K562 (cell line): ENCODE data around the gene MARK3. TPM values are rescaled to one million over a fixed set of nuclear protein-coding genes. Genes with fewer than 3 reads are reported as not detected.

Source experiments
- COPS2 ChIP-seq: fragments of 450-650 bp; conservative IDR thresholded peaks from 2 replicates; pipeline ENCODE4 v1.6.1; 2016; ENCODE audit warnings: mild to moderate bottlenecking, moderate library complexity
- DNMT1 ChIP-seq: fragments of 450-650 bp; IDR thresholded peaks from 2 replicates; pipeline ENCODE4 v1.6.1; 2016; ENCODE audit warnings: antibody characterized with exemption, mild to moderate bottlenecking
- HDAC3 ChIP-seq: fragments of 450-650 bp; IDR thresholded peaks from 2 replicates; pipeline ENCODE4 v1.6.1; 2018; ENCODE audit warnings: borderline replicate concordance, mild to moderate bottlenecking, moderate library complexity; ENCODE audit not compliant: partially characterized antibody
- KDM4B ChIP-seq, 2 experiments: fragments of 450-650 bp in 1 of 2; sonication (generic) in 1 of 2; IDR thresholded peaks; 2 replicates each; pipeline ENCODE4 v1.6.1; 2016 to 2017; ENCODE audit warnings: borderline replicate concordance in 2 of 2, antibody characterized with exemption in 1 of 2, low read depth in 1 of 2, mild to moderate bottlenecking in 1 of 2
- POLR2H ChIP-seq: IDR thresholded peaks from 2 replicates; pipeline ENCODE4 v1.6.1; 2016; ENCODE audit warnings: missing genetic modification characterization, low read depth, mild to moderate bottlenecking, control low read depth, missing compliant biosample characterization, moderate library complexity
- PTBP1 ChIP-seq: fragments of 200-400 bp; formaldehyde crosslinking; IDR thresholded peaks from 2 replicates; pipeline ENCODE4 v1.6.1; 2017; ENCODE audit warnings: low read depth, low read length
- TRIM28 ChIP-seq: fragments of 450-650 bp; IDR thresholded peaks from 2 replicates; pipeline ENCODE4 v1.6.1; 2017
- ZNF316 ChIP-seq: fragments of 450-650 bp; IDR thresholded peaks from 2 replicates; pipeline ENCODE4 v1.6.1; 2016
- polyA plus RNA-seq, 8 experiments: library from polyadenylated mRNA; depleted of rRNA in 4 of 8; stranded (reverse) in 5 of 8; unstranded in 3 of 8; fragments of >200 nt; fragmentation: Nextera tagmentation in 2 of 8; fragmentation: Illumina TruSeq in 1 of 8; extraction: Ambion mirVana in 2 of 8; extraction: Trizol in 1 of 8; gene quantifications; 2 replicates each; pipeline versions ENCODE4 v1.2.1 to v1.2.3, GENCODE V29; 2011 to 2014; ENCODE audit warnings: inconsistent platforms in 1 of 8, missing spikeins in 1 of 8
- total RNA-seq, 7 experiments: library from RNA; depleted of rRNA in 6 of 7; stranded (reverse); fragments of >200 nt in 6 of 7; fragmentation: Illumina TruSeq in 2 of 7; extraction: Trizol in 2 of 7; gene quantifications; 2 replicates each; pipeline versions ENCODE4 v1.2.1 to v1.2.3, GENCODE V29; 2011 to 2021; ENCODE audit warnings: low replicate concordance in 1 of 7
- TF ChIP-seq, protein P1 (sequence below): fragments of 200-600 bp; sonication (generic); IDR thresholded peaks from one replicate; pipeline ENCODE4 v1.6.1; 2012; ENCODE audit warnings: mild to moderate bottlenecking, low read depth, low read length, inconsistent platforms

The MARK3 gene
- total and polyA plus RNA-seq, 9 of the 15 experiments (the other 6 are each of a cell fraction or from before 2014, with no cell fraction given), result 10.1 to 68.7 (median 56.3) TPM

GRCh38 chr14:103539056-103539825 lies 154.0 kb downstream of the MARK3 start (continued):
- no peak for TF ChIP-seq HDAC3
- TF ChIP-seq ZNF316, result no peak
- TF ChIP-seq PTBP1, result no peak
- no peak for TF ChIP-seq POLR2H (tag)
- no peak for TF ChIP-seq COPS2
- TF ChIP-seq, protein P1, sequence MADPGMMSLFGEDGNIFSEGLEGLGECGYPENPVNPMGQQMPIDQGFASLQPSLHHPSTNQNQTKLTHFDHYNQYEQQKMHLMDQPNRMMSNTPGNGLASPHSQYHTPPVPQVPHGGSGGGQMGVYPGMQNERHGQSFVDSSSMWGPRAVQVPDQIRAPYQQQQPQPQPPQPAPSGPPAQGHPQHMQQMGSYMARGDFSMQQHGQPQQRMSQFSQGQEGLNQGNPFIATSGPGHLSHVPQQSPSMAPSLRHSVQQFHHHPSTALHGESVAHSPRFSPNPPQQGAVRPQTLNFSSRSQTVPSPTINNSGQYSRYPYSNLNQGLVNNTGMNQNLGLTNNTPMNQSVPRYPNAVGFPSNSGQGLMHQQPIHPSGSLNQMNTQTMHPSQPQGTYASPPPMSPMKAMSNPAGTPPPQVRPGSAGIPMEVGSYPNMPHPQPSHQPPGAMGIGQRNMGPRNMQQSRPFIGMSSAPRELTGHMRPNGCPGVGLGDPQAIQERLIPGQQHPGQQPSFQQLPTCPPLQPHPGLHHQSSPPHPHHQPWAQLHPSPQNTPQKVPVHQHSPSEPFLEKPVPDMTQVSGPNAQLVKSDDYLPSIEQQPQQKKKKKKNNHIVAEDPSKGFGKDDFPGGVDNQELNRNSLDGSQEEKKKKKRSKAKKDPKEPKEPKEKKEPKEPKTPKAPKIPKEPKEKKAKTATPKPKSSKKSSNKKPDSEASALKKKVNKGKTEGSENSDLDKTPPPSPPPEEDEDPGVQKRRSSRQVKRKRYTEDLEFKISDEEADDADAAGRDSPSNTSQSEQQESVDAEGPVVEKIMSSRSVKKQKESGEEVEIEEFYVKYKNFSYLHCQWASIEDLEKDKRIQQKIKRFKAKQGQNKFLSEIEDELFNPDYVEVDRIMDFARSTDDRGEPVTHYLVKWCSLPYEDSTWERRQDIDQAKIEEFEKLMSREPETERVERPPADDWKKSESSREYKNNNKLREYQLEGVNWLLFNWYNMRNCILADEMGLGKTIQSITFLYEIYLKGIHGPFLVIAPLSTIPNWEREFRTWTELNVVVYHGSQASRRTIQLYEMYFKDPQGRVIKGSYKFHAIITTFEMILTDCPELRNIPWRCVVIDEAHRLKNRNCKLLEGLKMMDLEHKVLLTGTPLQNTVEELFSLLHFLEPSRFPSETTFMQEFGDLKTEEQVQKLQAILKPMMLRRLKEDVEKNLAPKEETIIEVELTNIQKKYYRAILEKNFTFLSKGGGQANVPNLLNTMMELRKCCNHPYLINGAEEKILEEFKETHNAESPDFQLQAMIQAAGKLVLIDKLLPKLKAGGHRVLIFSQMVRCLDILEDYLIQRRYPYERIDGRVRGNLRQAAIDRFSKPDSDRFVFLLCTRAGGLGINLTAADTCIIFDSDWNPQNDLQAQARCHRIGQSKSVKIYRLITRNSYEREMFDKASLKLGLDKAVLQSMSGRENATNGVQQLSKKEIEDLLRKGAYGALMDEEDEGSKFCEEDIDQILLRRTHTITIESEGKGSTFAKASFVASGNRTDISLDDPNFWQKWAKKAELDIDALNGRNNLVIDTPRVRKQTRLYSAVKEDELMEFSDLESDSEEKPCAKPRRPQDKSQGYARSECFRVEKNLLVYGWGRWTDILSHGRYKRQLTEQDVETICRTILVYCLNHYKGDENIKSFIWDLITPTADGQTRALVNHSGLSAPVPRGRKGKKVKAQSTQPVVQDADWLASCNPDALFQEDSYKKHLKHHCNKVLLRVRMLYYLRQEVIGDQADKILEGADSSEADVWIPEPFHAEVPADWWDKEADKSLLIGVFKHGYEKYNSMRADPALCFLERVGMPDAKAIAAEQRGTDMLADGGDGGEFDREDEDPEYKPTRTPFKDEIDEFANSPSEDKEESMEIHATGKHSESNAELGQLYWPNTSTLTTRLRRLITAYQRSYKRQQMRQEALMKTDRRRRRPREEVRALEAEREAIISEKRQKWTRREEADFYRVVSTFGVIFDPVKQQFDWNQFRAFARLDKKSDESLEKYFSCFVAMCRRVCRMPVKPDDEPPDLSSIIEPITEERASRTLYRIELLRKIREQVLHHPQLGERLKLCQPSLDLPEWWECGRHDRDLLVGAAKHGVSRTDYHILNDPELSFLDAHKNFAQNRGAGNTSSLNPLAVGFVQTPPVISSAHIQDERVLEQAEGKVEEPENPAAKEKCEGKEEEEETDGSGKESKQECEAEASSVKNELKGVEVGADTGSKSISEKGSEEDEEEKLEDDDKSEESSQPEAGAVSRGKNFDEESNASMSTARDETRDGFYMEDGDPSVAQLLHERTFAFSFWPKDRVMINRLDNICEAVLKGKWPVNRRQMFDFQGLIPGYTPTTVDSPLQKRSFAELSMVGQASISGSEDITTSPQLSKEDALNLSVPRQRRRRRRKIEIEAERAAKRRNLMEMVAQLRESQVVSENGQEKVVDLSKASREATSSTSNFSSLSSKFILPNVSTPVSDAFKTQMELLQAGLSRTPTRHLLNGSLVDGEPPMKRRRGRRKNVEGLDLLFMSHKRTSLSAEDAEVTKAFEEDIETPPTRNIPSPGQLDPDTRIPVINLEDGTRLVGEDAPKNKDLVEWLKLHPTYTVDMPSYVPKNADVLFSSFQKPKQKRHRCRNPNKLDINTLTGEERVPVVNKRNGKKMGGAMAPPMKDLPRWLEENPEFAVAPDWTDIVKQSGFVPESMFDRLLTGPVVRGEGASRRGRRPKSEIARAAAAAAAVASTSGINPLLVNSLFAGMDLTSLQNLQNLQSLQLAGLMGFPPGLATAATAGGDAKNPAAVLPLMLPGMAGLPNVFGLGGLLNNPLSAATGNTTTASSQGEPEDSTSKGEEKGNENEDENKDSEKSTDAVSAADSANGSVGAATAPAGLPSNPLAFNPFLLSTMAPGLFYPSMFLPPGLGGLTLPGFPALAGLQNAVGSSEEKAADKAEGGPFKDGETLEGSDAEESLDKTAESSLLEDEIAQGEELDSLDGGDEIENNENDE, result no peak
- TF ChIP-seq TRIM28, result no peak
- TF ChIP-seq DNMT1, result no peak
- no peak for TF ChIP-seq KDM4B (IDR thresholded peaks at IDR 0.05; ENCODE audit: borderline replicate concordance in 2 of 2, low read depth in 1 of 2)
- TF ChIP-seq, all 486 proteins: peak for 3
